Neural cell (in vitro differentiated cells): Measurements from ENCODE around the gene MYH13. TPM values are rescaled to one million over a fixed set of nuclear protein-coding genes. Genes with fewer than 3 reads are reported as not detected.
A peak's percentile ranks its signal among the peaks of the same experiment; 100 is the strongest.

Experiments
- H2AFZ ChIP-seq: fragments of 200-600, 300-800 bp; sonication (generic), shearing (Covaris generic); 2 replicates; pipeline ENCODE4 v1.6.0; 2014; ENCODE audit warnings: low read depth, mild to moderate bottlenecking, antibody characterized with exemption, low read length, moderate library complexity
- H3F3A ChIP-seq: fragments of 200-600 bp; shearing (Covaris generic); 2 replicates; pipeline ENCODE4 v1.6.1; 2016; ENCODE audit warnings: mild to moderate bottlenecking, moderate library complexity, mixed read lengths, antibody characterized with exemption, low read length; ENCODE audit not compliant: insufficient read depth, poor library complexity, severe bottlenecking
- H3K27ac ChIP-seq: fragments of 200-600, 300-800 bp; sonication (generic), shearing (Covaris generic); 2 replicates; pipeline ENCODE4 v1.5.1; 2014; ENCODE audit warnings: mild to moderate bottlenecking, low read length, moderate library complexity
- H3K27me3 ChIP-seq: fragments of 300-800, 200-600 bp; sonication (generic), shearing (Covaris generic); 2 replicates; pipeline ENCODE4 v1.6.0; 2014; ENCODE audit warnings: mild to moderate bottlenecking, low read depth, low read length, moderate library complexity; ENCODE audit not compliant: insufficient read depth
- H3K36me3 ChIP-seq: fragments of 300-800, 200-600 bp; sonication (generic), shearing (Covaris generic); 2 replicates; pipeline ENCODE4 v1.5.1; 2014; ENCODE audit warnings: mild to moderate bottlenecking, antibody characterized with exemption, low read length, moderate library complexity; ENCODE audit not compliant: insufficient read depth
- H3K4me2 ChIP-seq: fragments of 300-800, 200-600 bp; sonication (generic), shearing (Covaris generic); 2 replicates; pipeline ENCODE4 v1.6.0; 2014; ENCODE audit warnings: mild to moderate bottlenecking, low read length
- H3K4me3 ChIP-seq: fragments of 300-800, 200-600 bp; sonication (generic), shearing (Covaris generic); 2 replicates; pipeline ENCODE4 v1.5.1; 2014; ENCODE audit warnings: mild to moderate bottlenecking, low read length, moderate library complexity
- H3K79me2 ChIP-seq: fragments of 200-600 bp; shearing (Covaris generic); replicated peaks from 2 replicates; pipeline ENCODE4 v1.6.0; 2014; ENCODE audit warnings: mild to moderate bottlenecking, low read length, moderate library complexity; ENCODE audit not compliant: insufficient read depth
- H3K9ac ChIP-seq: fragments of 300-800, 200-600 bp; sonication (generic), shearing (Covaris generic); 2 replicates; pipeline ENCODE4 v1.6.1; 2016; ENCODE audit warnings: mild to moderate bottlenecking, low read length, mixed read lengths
- H3K9me2 ChIP-seq: fragments of 200-600 bp; shearing (Covaris generic); 2 replicates; pipeline ENCODE4 v1.6.1; 2016; ENCODE audit warnings: mild to moderate bottlenecking, low read length, mixed read lengths; ENCODE audit not compliant: insufficient read depth
- H3K9me3 ChIP-seq: fragments of 200-600, 300-800 bp; sonication (generic), shearing (Covaris generic); 2 replicates; pipeline ENCODE4 v1.6.1; 2016; ENCODE audit warnings: mild to moderate bottlenecking, mixed run types, low read length, moderate library complexity, mixed read lengths
- H4K20me1 ChIP-seq: fragments of 200-600 bp; shearing (Covaris generic); 2 replicates; pipeline ENCODE4 v1.6.1; 2016; ENCODE audit warnings: mild to moderate bottlenecking, mixed run types; ENCODE audit not compliant: insufficient read depth
- CTCF ChIP-seq: fragments of 450-650 bp; IDR thresholded peaks from 2 replicates; pipeline ENCODE4 v1.5.1; 2014; ENCODE audit warnings: antibody characterized with exemption, mild to moderate bottlenecking, moderate library complexity; ENCODE audit not compliant: poor library complexity, severe bottlenecking
- EP300 ChIP-seq: fragments of 450-650 bp; conservative IDR thresholded peaks from 2 replicates; pipeline ENCODE4 v1.6.1; 2014; ENCODE audit warnings: antibody characterized with exemption, mild to moderate bottlenecking, moderate library complexity; ENCODE audit not compliant: poor library complexity, severe bottlenecking
- EZH2 ChIP-seq: fragments of 200-600, 300-800 bp; shearing (Covaris generic), sonication (generic); IDR thresholded peaks from 2 replicates; pipeline ENCODE4 v1.6.1; 2014; ENCODE audit warnings: antibody characterized with exemption, low read length, borderline replicate concordance, mild to moderate bottlenecking; ENCODE audit not compliant: insufficient read depth, poor library complexity, severe bottlenecking
- MXI1 ChIP-seq: fragments of 450-650 bp; conservative IDR thresholded peaks from 2 replicates; pipeline ENCODE4 v1.6.1; 2014; ENCODE audit warnings: antibody characterized with exemption, mild to moderate bottlenecking; ENCODE audit not compliant: poor library complexity, severe bottlenecking
- POLR2AphosphoS5 ChIP-seq: IDR thresholded peaks from 2 replicates; pipeline ENCODE4 v1.6.1; 2012
- RAD21 ChIP-seq: fragments of 450-650 bp; conservative IDR thresholded peaks from 2 replicates; pipeline ENCODE4 v1.6.1; 2014; ENCODE audit warnings: antibody characterized with exemption, mild to moderate bottlenecking, moderate library complexity
- SMC3 ChIP-seq: fragments of 450-650 bp; conservative IDR thresholded peaks from 2 replicates; pipeline ENCODE4 v1.6.1; 2014; ENCODE audit warnings: antibody characterized with exemption, mild to moderate bottlenecking, moderate library complexity; ENCODE audit not compliant: poor library complexity
- TAF1 ChIP-seq: IDR thresholded peaks from 2 replicates; pipeline ENCODE4 v1.6.1; 2012; ENCODE audit warnings: low read depth
- polyA plus RNA-seq: library from polyadenylated mRNA; depleted of rRNA; stranded (reverse); fragments of >200 nt; gene quantifications from 2 replicates; pipeline ENCODE4 v1.2.3, GENCODE V29; 2014
- TF ChIP-seq, protein P1 (sequence below): IDR thresholded peaks from 2 replicates; pipeline ENCODE4 v1.6.1; 2012; ENCODE audit warnings: borderline replicate concordance

The MYH13 gene
- polyA plus RNA-seq, 1 donor from 2014 or later: 0.05 TPM

DNA sequence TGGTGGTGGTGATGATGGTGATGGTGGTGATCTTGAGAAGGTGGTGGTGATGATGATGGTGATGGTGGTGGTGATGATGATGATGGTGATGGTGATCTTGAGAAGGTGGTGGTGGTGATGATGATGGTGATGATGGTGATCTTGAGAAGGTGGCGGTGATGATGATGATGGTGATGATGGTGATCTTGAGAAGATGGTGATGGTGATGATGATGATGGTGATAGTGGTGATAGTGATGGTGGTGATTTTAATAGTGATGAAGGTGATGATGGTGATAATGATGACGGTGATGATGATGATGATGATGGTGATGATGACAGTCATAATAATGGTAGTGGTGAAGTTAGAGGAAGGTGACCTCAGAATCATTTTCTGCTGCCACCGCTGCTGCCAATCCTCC lies 75.1 kb downstream of the MYH13 start:
- H4K20me1 ChIP-seq: no peaks in the 10 kb centered on the region
- H3K4me3 ChIP-seq: no peak overlapping the region
- no peak for TF ChIP-seq RAD21
- no peak for TF ChIP-seq EP300
- no peak for TF ChIP-seq SMC3
- no peak for TF ChIP-seq POLR2AphosphoS5
- no peak for TF ChIP-seq TAF1
- no peak for TF ChIP-seq MXI1
- no peak for TF ChIP-seq CTCF
- H2AFZ ChIP-seq: no peak overlapping the region
- H3F3A ChIP-seq: no peaks in the 10 kb centered on the region
- no peaks in the 10 kb centered on the region for H3K79me2 ChIP-seq
- H3K27ac ChIP-seq: no peak overlapping the region
- H3K4me2 ChIP-seq: no peak overlapping the region
- H3K27me3 ChIP-seq: no peaks in the 10 kb centered on the region
- no peaks in the 10 kb centered on the region for H3K9me2 ChIP-seq
- no peaks in the 10 kb centered on the region for H3K9me3 ChIP-seq
- no peaks in the 10 kb centered on the region for H3K36me3 ChIP-seq
- no peak overlapping the region for H3K9ac ChIP-seq

- no peak overlapping the region for H3K4me3 ChIP-seq
- no peak overlapping the region for H3K27ac ChIP-seq
- no peaks in the 10 kb centered on the region for H3K9me3 ChIP-seq
- H3K4me2 ChIP-seq: no peak overlapping the region
- no peak overlapping the region for H2AFZ ChIP-seq
- H3K79me2 ChIP-seq: no peaks in the 10 kb centered on the region
- no peak overlapping the region for H3K9ac ChIP-seq
- TF ChIP-seq EP300 (no peak), EZH2 (no peak), TAF1 (no peak), SMC3 (peak; percentile 88), RAD21 (peak; percentile 81), CTCF (peak; percentile 79), MXI1 (no peak), POLR2AphosphoS5 (no peak)
- TF ChIP-seq, protein P1, sequence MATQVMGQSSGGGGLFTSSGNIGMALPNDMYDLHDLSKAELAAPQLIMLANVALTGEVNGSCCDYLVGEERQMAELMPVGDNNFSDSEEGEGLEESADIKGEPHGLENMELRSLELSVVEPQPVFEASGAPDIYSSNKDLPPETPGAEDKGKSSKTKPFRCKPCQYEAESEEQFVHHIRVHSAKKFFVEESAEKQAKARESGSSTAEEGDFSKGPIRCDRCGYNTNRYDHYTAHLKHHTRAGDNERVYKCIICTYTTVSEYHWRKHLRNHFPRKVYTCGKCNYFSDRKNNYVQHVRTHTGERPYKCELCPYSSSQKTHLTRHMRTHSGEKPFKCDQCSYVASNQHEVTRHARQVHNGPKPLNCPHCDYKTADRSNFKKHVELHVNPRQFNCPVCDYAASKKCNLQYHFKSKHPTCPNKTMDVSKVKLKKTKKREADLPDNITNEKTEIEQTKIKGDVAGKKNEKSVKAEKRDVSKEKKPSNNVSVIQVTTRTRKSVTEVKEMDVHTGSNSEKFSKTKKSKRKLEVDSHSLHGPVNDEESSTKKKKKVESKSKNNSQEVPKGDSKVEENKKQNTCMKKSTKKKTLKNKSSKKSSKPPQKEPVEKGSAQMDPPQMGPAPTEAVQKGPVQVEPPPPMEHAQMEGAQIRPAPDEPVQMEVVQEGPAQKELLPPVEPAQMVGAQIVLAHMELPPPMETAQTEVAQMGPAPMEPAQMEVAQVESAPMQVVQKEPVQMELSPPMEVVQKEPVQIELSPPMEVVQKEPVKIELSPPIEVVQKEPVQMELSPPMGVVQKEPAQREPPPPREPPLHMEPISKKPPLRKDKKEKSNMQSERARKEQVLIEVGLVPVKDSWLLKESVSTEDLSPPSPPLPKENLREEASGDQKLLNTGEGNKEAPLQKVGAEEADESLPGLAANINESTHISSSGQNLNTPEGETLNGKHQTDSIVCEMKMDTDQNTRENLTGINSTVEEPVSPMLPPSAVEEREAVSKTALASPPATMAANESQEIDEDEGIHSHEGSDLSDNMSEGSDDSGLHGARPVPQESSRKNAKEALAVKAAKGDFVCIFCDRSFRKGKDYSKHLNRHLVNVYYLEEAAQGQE: no peak
- no peaks in the 10 kb centered on the region for H3K27me3 ChIP-seq
- H4K20me1 ChIP-seq: no peaks in the 10 kb centered on the region
- no peaks in the 10 kb centered on the region for H3F3A ChIP-seq
- no peaks in the 10 kb centered on the region for H3K9me2 ChIP-seq
- H3K36me3 ChIP-seq: no peaks in the 10 kb centered on the region
Observed at GRCh38 chr17:10295728-10296343, 77.0 kb downstream of the MYH13 start.
